NCI-H1105 treated with DMSO at 0.1 percent for 48 hours (cell line): ENCODE measurements around the gene SMURF1.

Experiments used
- DNase-seq: peaks from one replicate; lab custom pipeline; 2025; lab: John Stamatoyannopoulos, UW

The SMURF1 gene

GRCh38 chr7:99097730-99098129 lies 46.2 kb downstream of the SMURF1 start:
- no peak for DNase-seq

GRCh38 chr7:99096124-99096887 lies 47.6 kb downstream of the SMURF1 start:
- no peak for DNase-seq

- DNase-seq = no peak
Observed at GRCh38 chr7:99095698-99096097, 48.2 kb downstream of the SMURF1 start.

GRCh38 chr7:99094401-99094800 lies 49.5 kb downstream of the SMURF1 start:
- no peak for DNase-seq

- no peak for DNase-seq
Observed at GRCh38 chr7:99092064-99092720, 51.7 kb downstream of the SMURF1 start.

GRCh38 chr7:99090771-99091542 lies 53.0 kb downstream of the SMURF1 start:
- no peak for DNase-seq

- no peak for DNase-seq
Observed at GRCh38 chr7:99089914-99090629, 53.8 kb downstream of the SMURF1 start.

- no peak for DNase-seq
Observed at GRCh38 chr7:99086944-99087343, 57.0 kb downstream of the SMURF1 start.

- DNase-seq = no peak
Observed at GRCh38 chr7:99086532-99086931, 57.4 kb downstream of the SMURF1 start.

- DNase-seq = no peak
Observed at GRCh38 chr7:99083733-99084132, 60.2 kb downstream of the SMURF1 start.

- no peak for DNase-seq
Observed at GRCh38 chr7:99083068-99083651, 60.7 kb downstream of the SMURF1 start.

GRCh38 chr7:99080679-99081078 lies 63.2 kb downstream of the SMURF1 start:
- DNase-seq = no peak

GRCh38 chr7:99079104-99079503 lies 64.8 kb downstream of the SMURF1 start:
- no peak for DNase-seq

- DNase-seq = no peak
Observed at GRCh38 chr7:99078416-99078815, 65.5 kb downstream of the SMURF1 start.

- no peak for DNase-seq
Observed at GRCh38 chr7:99076615-99077014, 67.3 kb downstream of the SMURF1 start.

GRCh38 chr7:99073839-99074446 lies 70.0 kb downstream of the SMURF1 start:
- DNase-seq = no peak

GRCh38 chr7:99072126-99072525 lies 71.8 kb downstream of the SMURF1 start:
- DNase-seq = no peak

GRCh38 chr7:99070361-99070760 lies 73.5 kb downstream of the SMURF1 start:
- no peak for DNase-seq

- no peak for DNase-seq
Observed at GRCh38 chr7:99061001-99061776, 82.7 kb downstream of the SMURF1 start.

GRCh38 chr7:99054781-99055180 lies 89.1 kb downstream of the SMURF1 start:
- DNase-seq = no peak

GRCh38 chr7:99050971-99051370 lies 92.9 kb downstream of the SMURF1 start:
- DNase-seq = no peak
